Measurements from ENCODE around the gene CAPN2. TPM values are rescaled to one million over a fixed set of nuclear protein-coding genes. Genes with fewer than 3 reads are reported as not detected.

CAPN2 gene
- total RNA-seq, 4 donors from 2014 or later, result 33.6 to 87.6 (median 44.0) TPM

- peaks cover 13% of the 10 kb centered on the region for H3K4me1 ChIP-seq
- H3K27me3 ChIP-seq, result no peaks in the 10 kb centered on the region
- TF ChIP-seq EP300 (IDR thresholded peaks at IDR 0.05) (no peak), CTCF (IDR thresholded peaks at IDR 0.05) (no peak), POLR2A (IDR thresholded peaks at IDR 0.05) (no peak)
- no peak overlapping the region for H3K4me3 ChIP-seq
- no peaks in the 10 kb centered on the region for H3K9me3 ChIP-seq
- H3K27ac ChIP-seq, result no peak overlapping the region
- H3K36me3 ChIP-seq, result no peaks in the 10 kb centered on the region
- 91% methylated on average over 3 of the region's 3 CpGs for WGBS
- no peak for DNase-seq (ENCODE audit: low spot score in 2 of 2)
Measured at GRCh38 chr1:223667484-223668182, 44.7 kb upstream of the CAPN2 start.

- TF ChIP-seq POLR2A (IDR thresholded peaks at IDR 0.05) (no peak), EP300 (IDR thresholded peaks at IDR 0.05) (no peak), POLR2AphosphoS5 (IDR thresholded peaks at IDR 0.05) (no peak), CTCF (IDR thresholded peaks at IDR 0.05) (no peak)
- no peak overlapping the region for H3K27ac ChIP-seq
- no peaks in the 10 kb centered on the region for H3K27me3 ChIP-seq
- no peak for DNase-seq (ENCODE audit: low spot score in 2 of 2)
- no peaks in the 10 kb centered on the region for H3K36me3 ChIP-seq
- no peak overlapping the region for H3K4me3 ChIP-seq
- 62% methylated on average over 4 of the region's 6 CpGs for WGBS
- peaks cover 3% of the 10 kb centered on the region for H3K9me3 ChIP-seq
- H3K4me1 ChIP-seq, result peaks cover 13% of the 10 kb centered on the region
Measured at GRCh38 chr1:223669003-223669795, 43.1 kb upstream of the CAPN2 start.

- Histone ChIP-seq H3K4me1 (peaks cover 7% of the 10 kb centered on the region), H3K9me3 (peaks cover 6% of the 10 kb centered on the region), H3K4me3 (no peak overlapping the region), H3K36me3 (no peaks in the 10 kb centered on the region), H3K27ac (no peak overlapping the region), H3K27me3 (no peaks in the 10 kb centered on the region)
- 63% methylated on average over 6 of the region's 7 CpGs for WGBS
- no peak for TF ChIP-seq POLR2A (IDR thresholded peaks at IDR 0.05)
- DNase-seq (ENCODE audit: low spot score in 2 of 2), result no peak
Measured at GRCh38 chr1:223670458-223671159, 41.7 kb upstream of the CAPN2 start.

- Histone ChIP-seq H3K27me3 (no peaks in the 10 kb centered on the region), H3K4me1 (no peaks in the 10 kb centered on the region), H3K36me3 (no peaks in the 10 kb centered on the region), H3K9me3 (peaks cover 6% of the 10 kb centered on the region), H3K27ac (no peak overlapping the region), H3K4me3 (no peak overlapping the region)
- TF ChIP-seq POLR2AphosphoS5 (IDR thresholded peaks at IDR 0.05) (no peak), EP300 (IDR thresholded peaks at IDR 0.05) (no peak), CTCF (IDR thresholded peaks at IDR 0.05) (no peak), POLR2A (IDR thresholded peaks at IDR 0.05) (no peak)
- WGBS, result 67% methylated on average over 5 of the region's 5 CpGs
- peak in 1 of 2 donors; percentile 41 for DNase-seq (ENCODE audit: low spot score in 2 of 2)
Measured at GRCh38 chr1:223674119-223674890, 38.0 kb upstream of the CAPN2 start.

- no peak overlapping the region for H3K27ac ChIP-seq
- TF ChIP-seq POLR2A (IDR thresholded peaks at IDR 0.05) (no peak), EP300 (IDR thresholded peaks at IDR 0.05) (no peak), POLR2AphosphoS5 (IDR thresholded peaks at IDR 0.05) (no peak), CTCF (IDR thresholded peaks at IDR 0.05) (no peak)
- H3K4me3 ChIP-seq, result no peak overlapping the region
- DNase-seq (ENCODE audit: low spot score in 2 of 2), result peak in 1 of 2 donors; percentile 26
- no peaks in the 10 kb centered on the region for H3K27me3 ChIP-seq
- 82% methylated on average over 6 of the region's 6 CpGs for WGBS
- peaks cover 6% of the 10 kb centered on the region for H3K9me3 ChIP-seq
- H3K4me1 ChIP-seq, result no peaks in the 10 kb centered on the region
- H3K36me3 ChIP-seq, result no peaks in the 10 kb centered on the region
Measured at GRCh38 chr1:223678841-223679240, 33.5 kb upstream of the CAPN2 start.

All from suprapubic skin (tissue), 4 donors.